ENCODE results near the gene PNPLA2. TPM values are rescaled to one million over a fixed set of nuclear protein-coding genes. Genes with fewer than 3 reads are reported as not detected.

PNPLA2 gene
- total RNA-seq, 1 experiment from 2014 or later = 40.2 TPM

DNA sequence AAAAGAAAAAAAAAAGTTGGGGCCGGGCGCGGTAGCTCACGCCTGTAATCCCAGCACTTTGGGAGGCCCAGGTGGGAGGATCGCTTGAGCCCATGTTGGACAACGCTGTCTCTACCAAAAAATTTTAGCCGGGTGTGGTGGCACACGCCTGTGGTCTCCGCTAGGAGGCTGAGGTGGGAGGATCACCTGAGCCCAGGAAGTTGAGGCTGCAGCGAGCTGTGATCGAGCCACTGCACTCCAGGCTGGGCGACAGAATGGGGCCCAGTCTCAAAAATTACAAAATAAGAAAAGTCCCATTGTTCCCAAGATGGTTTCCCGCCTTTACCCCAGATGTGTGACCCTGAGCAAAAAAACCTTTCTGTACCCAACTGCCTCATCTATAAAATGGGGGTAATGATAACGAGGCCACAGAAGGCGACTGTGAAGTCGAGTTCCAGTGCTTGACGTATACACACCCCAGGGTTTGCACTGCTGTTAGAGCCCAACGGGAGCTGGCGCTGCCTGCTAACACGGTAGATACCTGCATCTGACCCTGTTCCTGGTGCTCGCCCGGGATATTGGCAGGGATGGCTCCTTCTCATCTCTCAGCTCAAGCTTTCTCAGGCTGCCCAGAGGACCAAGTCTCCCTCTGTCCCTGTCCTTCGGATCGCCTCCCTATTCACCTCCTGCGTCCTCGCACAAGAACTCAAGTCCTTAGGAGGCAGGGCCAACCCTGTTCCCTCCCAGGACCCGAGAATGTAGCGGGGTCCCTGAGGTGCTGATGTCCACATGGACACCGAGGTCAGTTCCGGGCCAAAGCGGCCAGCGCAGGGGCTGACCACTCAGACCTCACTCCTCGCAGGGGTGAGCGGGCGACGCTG, 10.1 kb upstream of the PNPLA2 start:
- DNase-seq (no peak), ATAC-seq (no peak; the same call in 1 of the 2 replicates)
- Histone ChIP-seq H3K4me2 (ENCODE audit: low read length) (peak overlapping the region; percentile 99), H3F3A (ENCODE audit: low read length, unreplicated experiment) (no peaks in the 10 kb centered on the region), H3K79me2 (ENCODE audit: low read length) (peaks cover 50% of the 10 kb centered on the region), H3K4me1 (ENCODE audit: insufficient read depth, low read length) (peaks cover 28% of the 10 kb centered on the region), H3K36me3 (ENCODE audit: low read depth, low read length) (peaks cover 31% of the 10 kb centered on the region), H3K27me3 (ENCODE audit: low read length) (no peaks in the 10 kb centered on the region), H2AFZ (ENCODE audit: low read length) (peak overlapping the region; percentile 88), H3K9me3 (ENCODE audit: low read length) (no peaks in the 10 kb centered on the region), H3K9me2 (replicated peaks; ENCODE audit: low read length) (no peaks in the 10 kb centered on the region), H4K20me1 (ENCODE audit: low read length) (peaks cover 32% of the 10 kb centered on the region), H3K4me3 (ENCODE audit: low read length) (peak overlapping the region; percentile 93), H3K27ac (ENCODE audit: low read length) (peak overlapping the region; percentile 93), H3K9ac (ENCODE audit: low read length) (peak overlapping the region; percentile 95)
- TSS peak; percentile 83 for BruUV-seq (replicated peaks)
- intact Hi-C loops (cut with micrococcal nuclease) = no loop called here
- ChIA-PET CTCF (interaction anchor here (1.1 kb wide), 1 partner anchor 26 kb away, joined by 3 read pairs; no protein-coding TSS in a partner anchor), POLR2A (ENCODE audit: unreplicated experiment) (interaction anchor here (0.7 kb wide), 1 partner anchor 195 kb away, joined by 3 read pairs; no protein-coding TSS in a partner anchor)
- no peak for TF ChIP-seq EZH2phosphoT487 (IDR thresholded peaks at IDR 0.05; ENCODE audit: borderline replicate concordance, low read length)
- TF ChIP-seq EZH2 (IDR thresholded peaks at IDR 0.05; ENCODE audit: low read length, unreplicated experiment) = no peak
- TF ChIP-seq, protein P1, sequence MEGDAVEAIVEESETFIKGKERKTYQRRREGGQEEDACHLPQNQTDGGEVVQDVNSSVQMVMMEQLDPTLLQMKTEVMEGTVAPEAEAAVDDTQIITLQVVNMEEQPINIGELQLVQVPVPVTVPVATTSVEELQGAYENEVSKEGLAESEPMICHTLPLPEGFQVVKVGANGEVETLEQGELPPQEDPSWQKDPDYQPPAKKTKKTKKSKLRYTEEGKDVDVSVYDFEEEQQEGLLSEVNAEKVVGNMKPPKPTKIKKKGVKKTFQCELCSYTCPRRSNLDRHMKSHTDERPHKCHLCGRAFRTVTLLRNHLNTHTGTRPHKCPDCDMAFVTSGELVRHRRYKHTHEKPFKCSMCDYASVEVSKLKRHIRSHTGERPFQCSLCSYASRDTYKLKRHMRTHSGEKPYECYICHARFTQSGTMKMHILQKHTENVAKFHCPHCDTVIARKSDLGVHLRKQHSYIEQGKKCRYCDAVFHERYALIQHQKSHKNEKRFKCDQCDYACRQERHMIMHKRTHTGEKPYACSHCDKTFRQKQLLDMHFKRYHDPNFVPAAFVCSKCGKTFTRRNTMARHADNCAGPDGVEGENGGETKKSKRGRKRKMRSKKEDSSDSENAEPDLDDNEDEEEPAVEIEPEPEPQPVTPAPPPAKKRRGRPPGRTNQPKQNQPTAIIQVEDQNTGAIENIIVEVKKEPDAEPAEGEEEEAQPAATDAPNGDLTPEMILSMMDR (conservative IDR thresholded peaks at IDR 0.05; ENCODE audit: low read depth, low read length) = no peak

DNA sequence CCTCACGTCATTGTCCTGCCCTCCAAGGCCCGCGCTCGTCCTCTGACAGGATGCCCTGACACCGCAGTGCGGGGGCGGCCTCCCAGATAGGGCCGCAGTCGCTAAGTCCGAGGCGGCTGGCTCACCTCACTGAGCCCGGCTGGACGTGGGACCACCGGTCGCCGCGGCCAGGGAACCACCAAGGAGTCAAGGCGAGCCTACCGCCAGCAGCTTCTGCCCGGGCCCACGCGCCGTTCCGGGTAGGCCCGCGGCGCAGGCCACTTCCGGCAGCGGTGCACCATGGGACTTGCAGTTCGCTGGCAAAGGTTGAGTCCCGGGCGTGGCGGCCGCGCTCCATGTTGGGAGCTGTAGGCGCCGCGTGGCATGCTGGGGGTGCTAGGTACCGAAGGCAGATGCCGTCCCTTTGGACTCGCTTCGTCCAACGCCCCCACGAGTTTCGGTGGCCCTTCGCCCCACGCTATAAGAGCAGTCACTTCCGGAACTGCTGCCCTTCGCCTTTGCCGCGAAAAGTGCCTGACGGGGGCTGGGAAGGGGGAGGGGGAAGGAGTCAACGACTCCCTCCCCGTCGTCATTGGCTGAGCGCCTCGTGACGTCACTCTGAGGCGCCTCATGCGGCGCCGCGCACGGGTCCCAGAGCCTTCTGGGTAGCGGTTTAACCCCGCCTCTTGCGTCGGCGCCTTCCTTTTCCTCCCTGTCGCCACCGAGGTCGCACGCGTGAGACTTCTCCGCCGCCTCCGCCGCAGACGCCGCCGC, 9.3 kb upstream of the PNPLA2 start, which contains the start of gene RPLP2:
Gene RPLP2 (plus strand): TSS at position 681 of the 753 bp plus-strand sequence. CDS start 268 bp downstream, outside the sequence.
- peak within 1 kb of the TSS; percentile 95 for H3K9ac ChIP-seq (ENCODE audit: low read length)
- no peaks in the 10 kb centered on the region for H3K9me3 ChIP-seq (ENCODE audit: low read length)
- H4K20me1 ChIP-seq (ENCODE audit: low read length) = peaks cover 34% of the 10 kb centered on the region
- peak within 1 kb of the TSS; percentile 93 for H3K4me3 ChIP-seq (ENCODE audit: low read length)
- H3K36me3 ChIP-seq (ENCODE audit: low read depth, low read length) = peaks cover 33% of the 10 kb centered on the region
- H3K4me2 ChIP-seq (ENCODE audit: low read length) = peak within 1 kb of the TSS; percentile 99
- ChIA-PET POLR2A (ENCODE audit: unreplicated experiment) (interaction anchor here (0.5 to 0.7 kb wide), 2 partner anchors 13 to 196 kb away, joined by 3 read pairs; no protein-coding TSS in a partner anchor), CTCF (interaction anchor here (1.1 kb wide), 1 partner anchor 25 kb away, joined by 3 read pairs; no protein-coding TSS in a partner anchor)
- ATAC-seq (peak; percentile 82), DNase-seq (peak; percentile 99)
- H3K4me1 ChIP-seq (ENCODE audit: insufficient read depth, low read length) = peaks cover 26% of the 10 kb centered on the region
- no peaks in the 10 kb centered on the region for H3K9me2 ChIP-seq (replicated peaks; ENCODE audit: low read length)
- H2AFZ ChIP-seq (ENCODE audit: low read length) = peak within 1 kb of the TSS; percentile 88
- intact Hi-C loops (cut with micrococcal nuclease) = no loop called here
- peaks cover 5% of the 10 kb centered on the region for H3F3A ChIP-seq (ENCODE audit: low read length, unreplicated experiment)
- TF ChIP-seq, protein P1 (conservative IDR thresholded peaks at IDR 0.05; ENCODE audit: low read depth, low read length) = no peak
- TF ChIP-seq EZH2 (IDR thresholded peaks at IDR 0.05; ENCODE audit: low read length, unreplicated experiment) = no peak
- TF ChIP-seq EZH2phosphoT487 (IDR thresholded peaks at IDR 0.05; ENCODE audit: borderline replicate concordance, low read length) = no peak
- peaks cover 50% of the 10 kb centered on the region for H3K79me2 ChIP-seq (ENCODE audit: low read length)
- H3K27ac ChIP-seq (ENCODE audit: low read length) = peak within 1 kb of the TSS; percentile 93
- BruUV-seq (replicated peaks) = no TSS peak
- H3K27me3 ChIP-seq (ENCODE audit: low read length) = no peaks in the 10 kb centered on the region

All from PC-3 (cell line).